Endothelial cell of umbilical vein (primary cell): Measurements from ENCODE around the gene SLC27A4. TPM values are rescaled to one million over a fixed set of nuclear protein-coding genes. Genes with fewer than 3 reads are reported as not detected.

Source experiments
- BruUV-seq: library from RNA; stranded (reverse); fragments of 400-500 nt; replicated peaks from 2 replicates; lab custom pipeline; 2021; lab: Mats Ljungman, UMichigan
- CTCF ChIA-PET: fragments of 300-600, 350-600 bp; sonication (Branson Sonifier 250); formaldehyde crosslinking; loops from one replicate; lab custom pipeline; 2021; ENCODE audit warnings: antibody characterized with exemption, inconsistent platforms; lab: Charles Lee
- POLR2A ChIA-PET: fragments of 300-600, 350-600 bp; sonication (Branson Sonifier 250); formaldehyde crosslinking; loops from one replicate; lab custom pipeline; 2021; ENCODE audit warnings: antibody characterized with exemption, inconsistent platforms; lab: Charles Lee
- DNase-seq: peaks from one replicate; pipeline ENCODE4 v3.0.0-alpha.2; 2011; ENCODE audit warnings: low read depth, low spot score
- FAIRE-seq: peaks from 2 replicates; lab custom pipeline; 2011; peaks lifted over from hg19 to GRCh38; lab: Jason Lieb, UNC
- H2AFZ ChIP-seq: 2 replicates; pipeline ENCODE4 v1.6.0; 2012; ENCODE audit warnings: low read depth, low read length, control low read depth, inconsistent platforms
- H3K27ac ChIP-seq: 2 replicates; pipeline ENCODE4 v1.5.1; 2011; ENCODE audit warnings: low read depth, mild to moderate bottlenecking, control low read depth, low read length, moderate library complexity; ENCODE audit not compliant: insufficient read depth
- H3K27me3 ChIP-seq, 2 experiments: 2 replicates each; pipeline versions ENCODE4 v1.6.0 to v1.6.1; 2011; ENCODE audit warnings: low read length in 2 of 2, mixed read lengths in 1 of 2; ENCODE audit not compliant: control insufficient read depth in 2 of 2, insufficient read depth in 2 of 2
- H3K36me3 ChIP-seq, 2 experiments: 2 replicates in 1 of 2; 3 replicates in 1 of 2; pipeline ENCODE4 v1.5.1; 2011; ENCODE audit warnings: low read length in 2 of 2, mild to moderate bottlenecking in 1 of 2, moderate library complexity in 1 of 2; ENCODE audit not compliant: control insufficient read depth in 2 of 2, insufficient read depth in 2 of 2; ENCODE audit errors: extremely low read depth in 1 of 2
- H3K4me1 ChIP-seq: 3 replicates; pipeline ENCODE4 v1.5.1; 2011; ENCODE audit warnings: mild to moderate bottlenecking, low read length; ENCODE audit not compliant: control insufficient read depth, insufficient read depth; ENCODE audit errors: extremely low read depth
- H3K4me2 ChIP-seq: 2 replicates; pipeline ENCODE4 v1.6.1; 2011; ENCODE audit warnings: low read length, control low read depth, mixed read lengths; ENCODE audit not compliant: insufficient read depth
- H3K4me3 ChIP-seq, 3 experiments: fragments of 200-600 bp in 1 of 3; sonication (generic), shearing (Covaris generic) in 1 of 3; replicated peaks in 1 of 3; 2 replicates each; pipeline ENCODE4 v1.5.1; 2011 to 2016; ENCODE audit warnings: control low read depth in 3 of 3, low read length in 3 of 3, mild to moderate bottlenecking in 2 of 3, inconsistent platforms in 1 of 3, low read depth in 1 of 3, moderate library complexity in 1 of 3; ENCODE audit not compliant: insufficient read depth in 1 of 3
- H3K79me2 ChIP-seq: 2 replicates; pipeline ENCODE4 v1.6.0; 2012; ENCODE audit warnings: low read length, inconsistent platforms; ENCODE audit not compliant: control insufficient read depth, insufficient read depth
- H3K9ac ChIP-seq: replicated peaks from 2 replicates; pipeline ENCODE3; 2011; ENCODE audit warnings: low read length, control low read depth; ENCODE audit not compliant: insufficient read depth; ENCODE audit errors: extremely low read depth
- H3K9me1 ChIP-seq: replicated peaks from 3 replicates; pipeline ENCODE4 v1.6.0; 2011; ENCODE audit warnings: mild to moderate bottlenecking, low read length; ENCODE audit not compliant: control insufficient read depth, insufficient read depth; ENCODE audit errors: extremely low read depth
- H3K9me3 ChIP-seq: replicated peaks from 2 replicates; pipeline ENCODE4 v1.5.1; 2012; ENCODE audit warnings: low read length, inconsistent platforms; ENCODE audit not compliant: control insufficient read depth, insufficient read depth
- H4K20me1 ChIP-seq: replicated peaks from 2 replicates; pipeline ENCODE3; 2011; ENCODE audit warnings: mild to moderate bottlenecking, low read length; ENCODE audit not compliant: control insufficient read depth, insufficient read depth; ENCODE audit errors: extremely low read depth
- EZH2 ChIP-seq: IDR thresholded peaks from 2 replicates; pipeline ENCODE4 v1.6.1; 2012; ENCODE audit warnings: borderline replicate concordance, low read depth, mild to moderate bottlenecking, moderate library complexity, low read length, inconsistent platforms; ENCODE audit not compliant: severe bottlenecking
- FOS ChIP-seq: IDR thresholded peaks from 2 replicates; pipeline ENCODE4 v1.6.1; 2011; ENCODE audit warnings: mild to moderate bottlenecking, low read length, moderate library complexity, borderline replicate concordance; ENCODE audit not compliant: insufficient read depth
- GATA2 ChIP-seq: IDR thresholded peaks from 2 replicates; pipeline ENCODE4 v1.7.0; 2011; ENCODE audit warnings: low read depth, mild to moderate bottlenecking, moderate library complexity, mixed read lengths, low read length; ENCODE audit not compliant: insufficient read length, insufficient read depth
- JUN ChIP-seq: IDR thresholded peaks from 2 replicates; pipeline ENCODE4 v1.6.1; 2011; ENCODE audit warnings: borderline replicate concordance, low read depth; ENCODE audit not compliant: insufficient read length, insufficient read depth
- MYC ChIP-seq: IDR thresholded peaks from one replicate; pipeline ENCODE4 v1.6.1; 2011; ENCODE audit warnings: mild to moderate bottlenecking, low read depth, low read length
- POLR2A ChIP-seq: IDR thresholded peaks from 2 replicates; pipeline ENCODE4 v1.6.1; 2012; ENCODE audit warnings: low read depth, mild to moderate bottlenecking, control low read depth, low read length
- POLR2AphosphoS5 ChIP-seq: IDR thresholded peaks from 2 replicates; pipeline ENCODE4 v1.6.1; 2012; ENCODE audit warnings: low read depth, mild to moderate bottlenecking, control low read depth, low read length, moderate library complexity; ENCODE audit not compliant: insufficient read depth
- dilution Hi-C: fragments of 300-500 bp; cut with MboI; formaldehyde crosslinking; loops from one replicate; pipeline ENCODE4 v1.15.0; 2019; ENCODE audit warnings: low sequenced_read_pairs; ENCODE audit not compliant: extremely low pct_ligation_motif_present
- intact Hi-C: fragments of 100-400 bp; cut with micrococcal nuclease; formaldehyde crosslinking; loops from one replicate; pipeline ENCODE4 v1.10.0; 2022
- polyA plus RNA-seq, 4 experiments: library from polyadenylated mRNA; depleted of rRNA in 3 of 4; stranded (reverse) in 3 of 4; unstranded in 1 of 4; fragments of >200 nt; gene quantifications; 2 replicates each; pipeline versions ENCODE4 v1.2.1 to v1.2.3, GENCODE V29; 2011 to 2012; ENCODE audit warnings: missing spikeins in 1 of 4
- total RNA-seq: library from RNA; stranded (reverse); gene quantifications from 2 replicates; pipeline ENCODE4 v1.2.3, GENCODE V29; 2021
- TF ChIP-seq, protein P1 (sequence below), 2 donors: IDR thresholded peaks; 1 replicate in 1 of 2; 2 replicates in 1 of 2; pipeline ENCODE4 v1.5.1; 2011; ENCODE audit warnings: low read length in 2 of 2, mild to moderate bottlenecking in 2 of 2, moderate library complexity in 2 of 2, control low read depth in 1 of 2, inconsistent platforms in 1 of 2, low read depth in 1 of 2; ENCODE audit not compliant: insufficient read depth in 1 of 2; ENCODE audit errors: extremely low read depth in 1 of 2
- TF ChIP-seq, protein P2 (sequence below): IDR thresholded peaks from 2 replicates; pipeline ENCODE4 v1.6.1; 2011; ENCODE audit not compliant: insufficient read depth, insufficient read length

Gene SLC27A4
- total and polyA plus RNA-seq, 2 donors (not counting 3 experiments of a cell fraction or from before 2014, with no cell fraction given): 29.9 to 35.0 TPM

DNA sequence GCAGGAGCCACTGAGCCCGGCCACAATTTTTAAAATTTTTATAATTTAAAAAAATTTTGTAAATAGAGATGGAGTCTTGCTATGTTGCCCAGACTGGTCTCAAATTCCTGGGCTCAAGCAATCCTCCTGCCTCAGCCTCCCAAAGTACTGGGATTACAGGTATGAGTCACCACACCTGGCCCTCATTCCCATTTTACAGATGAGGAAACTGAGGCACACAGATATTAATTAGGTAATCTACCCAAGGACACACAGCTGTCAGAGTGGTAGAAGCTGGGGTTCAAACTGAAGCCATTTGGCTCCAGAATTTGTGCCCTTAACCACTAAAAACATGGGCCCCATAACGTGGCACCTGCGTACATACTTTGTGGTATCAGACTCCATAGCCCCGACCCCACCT lies 25.6 kb upstream of the SLC27A4 start:
- dilution Hi-C loops: no loop called here
- Histone ChIP-seq H3K4me2 (no peak overlapping the region), H3K9ac (no peak overlapping the region), H4K20me1 (no peaks in the 10 kb centered on the region), H3K4me3 (no peak overlapping the region), H3K4me1 (peaks cover 5% of the 10 kb centered on the region), H3K9me3 (no peaks in the 10 kb centered on the region), H3K36me3 (peaks cover 7 to 26% of the 10 kb centered on the region in 2 experiments), H3K27me3 (no peaks in the 10 kb centered on the region), H3K9me1 (no peaks in the 10 kb centered on the region), H3K27ac (no peak overlapping the region), H2AFZ (no peak overlapping the region), H3K79me2 (no peaks in the 10 kb centered on the region)
- ChIA-PET POLR2A (no interaction called here), CTCF (interaction anchor here (2.0 kb wide), 1 partner anchor 27 kb away, joined by 5 read pairs; no protein-coding TSS in a partner anchor)
- no peak for DNase-seq
- no peak for FAIRE-seq
- intact Hi-C loops: no loop called here
- TF ChIP-seq FOS (no peak), POLR2A (no peak), EZH2 (no peak), JUN (no peak), MYC (no peak), POLR2AphosphoS5 (no peak), GATA2 (no peak)
- TF ChIP-seq, protein P1, sequence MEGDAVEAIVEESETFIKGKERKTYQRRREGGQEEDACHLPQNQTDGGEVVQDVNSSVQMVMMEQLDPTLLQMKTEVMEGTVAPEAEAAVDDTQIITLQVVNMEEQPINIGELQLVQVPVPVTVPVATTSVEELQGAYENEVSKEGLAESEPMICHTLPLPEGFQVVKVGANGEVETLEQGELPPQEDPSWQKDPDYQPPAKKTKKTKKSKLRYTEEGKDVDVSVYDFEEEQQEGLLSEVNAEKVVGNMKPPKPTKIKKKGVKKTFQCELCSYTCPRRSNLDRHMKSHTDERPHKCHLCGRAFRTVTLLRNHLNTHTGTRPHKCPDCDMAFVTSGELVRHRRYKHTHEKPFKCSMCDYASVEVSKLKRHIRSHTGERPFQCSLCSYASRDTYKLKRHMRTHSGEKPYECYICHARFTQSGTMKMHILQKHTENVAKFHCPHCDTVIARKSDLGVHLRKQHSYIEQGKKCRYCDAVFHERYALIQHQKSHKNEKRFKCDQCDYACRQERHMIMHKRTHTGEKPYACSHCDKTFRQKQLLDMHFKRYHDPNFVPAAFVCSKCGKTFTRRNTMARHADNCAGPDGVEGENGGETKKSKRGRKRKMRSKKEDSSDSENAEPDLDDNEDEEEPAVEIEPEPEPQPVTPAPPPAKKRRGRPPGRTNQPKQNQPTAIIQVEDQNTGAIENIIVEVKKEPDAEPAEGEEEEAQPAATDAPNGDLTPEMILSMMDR (IDR thresholded peaks at IDR 0.05; ENCODE audit: extremely low read depth in 1 of 2, insufficient read depth in 1 of 2, low read depth in 1 of 2, low read length in 2 of 2): no peak
- TF ChIP-seq, protein P2, sequence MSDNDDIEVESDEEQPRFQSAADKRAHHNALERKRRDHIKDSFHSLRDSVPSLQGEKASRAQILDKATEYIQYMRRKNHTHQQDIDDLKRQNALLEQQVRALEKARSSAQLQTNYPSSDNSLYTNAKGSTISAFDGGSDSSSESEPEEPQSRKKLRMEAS: no peak
- BruUV-seq: no TSS peak
